OCI-LY1 (cell line): ENCODE measurements around the gene S100A11.

Source experiments
- H2AFZ ChIP-seq: fragments of 200-600 bp; sonication (generic), shearing (Covaris generic); 2 replicates; pipeline ENCODE4 v1.6.0; 2014; ENCODE audit warnings: antibody characterized with exemption, mild to moderate bottlenecking, low read length
- H3F3A ChIP-seq: fragments of 200-600 bp; sonication (generic), shearing (Covaris generic); 2 replicates; pipeline ENCODE4 v1.6.0; 2014; ENCODE audit warnings: mild to moderate bottlenecking, antibody characterized with exemption, low read length, moderate library complexity; ENCODE audit not compliant: insufficient read depth
- H3K27ac ChIP-seq: fragments of 200-600 bp; sonication (generic); 2 replicates; pipeline ENCODE4 v1.5.1; 2014; ENCODE audit warnings: low read length, mixed run types, mild to moderate bottlenecking, low read depth; ENCODE audit not compliant: poor library complexity, severe bottlenecking
- H3K27me3 ChIP-seq: fragments of 200-600 bp; sonication (generic); 2 replicates; pipeline ENCODE4 v1.6.0; 2014; ENCODE audit warnings: antibody characterized with exemption, mild to moderate bottlenecking, low read length, moderate library complexity; ENCODE audit not compliant: insufficient read depth
- H3K36me3 ChIP-seq: fragments of 200-600 bp; sonication (generic); 2 replicates; pipeline ENCODE4 v1.6.1; 2014; ENCODE audit warnings: mild to moderate bottlenecking, antibody characterized with exemption, low read length, moderate library complexity, mixed read lengths; ENCODE audit not compliant: insufficient read depth
- H3K4me1 ChIP-seq: fragments of 200-600 bp; sonication (generic); 2 replicates; pipeline ENCODE4 v1.5.1; 2014; ENCODE audit warnings: mild to moderate bottlenecking, low read length, moderate library complexity; ENCODE audit not compliant: insufficient read depth, severe bottlenecking
- H3K4me2 ChIP-seq: fragments of 200-600 bp; sonication (generic), shearing (Covaris generic); 2 replicates; pipeline ENCODE4 v1.6.1; 2014; ENCODE audit warnings: low read length
- H3K4me3 ChIP-seq: fragments of 200-600 bp; sonication (generic); 2 replicates; pipeline ENCODE4 v1.5.1; 2014; ENCODE audit warnings: low read length, low read depth, mild to moderate bottlenecking, mixed read lengths; ENCODE audit not compliant: poor library complexity, severe bottlenecking
- H3K79me2 ChIP-seq: fragments of 200-600 bp; shearing (Covaris generic); 2 replicates; pipeline ENCODE4 v1.6.1; 2016; ENCODE audit warnings: mixed run types, low read length, mixed read lengths; ENCODE audit not compliant: insufficient read depth
- H3K9ac ChIP-seq: fragments of 200-600 bp; sonication (generic), shearing (Covaris generic); 2 replicates; pipeline ENCODE4 v1.6.1; 2014; ENCODE audit warnings: mild to moderate bottlenecking, low read length, mixed read lengths
- H3K9me2 ChIP-seq: fragments of 200-600 bp; sonication (generic), shearing (Covaris generic); 2 replicates; pipeline ENCODE4 v1.6.1; 2014; ENCODE audit warnings: low read depth, mild to moderate bottlenecking, low read length, mixed read lengths
- H3K9me3 ChIP-seq: fragments of 200-600 bp; shearing (Covaris generic); 2 replicates; pipeline ENCODE4 v1.6.1; 2014; ENCODE audit warnings: low read length, mixed read lengths
- H4K20me1 ChIP-seq: fragments of 200-600 bp; sonication (generic), shearing (Covaris generic); 2 replicates; pipeline ENCODE4 v1.6.0; 2016; ENCODE audit warnings: mild to moderate bottlenecking, low read length; ENCODE audit not compliant: insufficient read depth
- CTCF ChIP-seq: fragments of 200-600 bp; sonication (generic), shearing (Covaris generic); IDR thresholded peaks from 2 replicates; pipeline ENCODE4 v1.5.1; 2017; ENCODE audit warnings: mild to moderate bottlenecking, antibody characterized with exemption, low read length, moderate library complexity, mixed read lengths
- EZH2 ChIP-seq: fragments of 200-600 bp; sonication (generic), shearing (Covaris generic); IDR thresholded peaks from 2 replicates; pipeline ENCODE4 v1.8.0; 2017; ENCODE audit warnings: borderline replicate concordance, mixed run types, mild to moderate bottlenecking, antibody characterized with exemption, low read length, moderate library complexity, mixed read lengths

Gene S100A11

DNA sequence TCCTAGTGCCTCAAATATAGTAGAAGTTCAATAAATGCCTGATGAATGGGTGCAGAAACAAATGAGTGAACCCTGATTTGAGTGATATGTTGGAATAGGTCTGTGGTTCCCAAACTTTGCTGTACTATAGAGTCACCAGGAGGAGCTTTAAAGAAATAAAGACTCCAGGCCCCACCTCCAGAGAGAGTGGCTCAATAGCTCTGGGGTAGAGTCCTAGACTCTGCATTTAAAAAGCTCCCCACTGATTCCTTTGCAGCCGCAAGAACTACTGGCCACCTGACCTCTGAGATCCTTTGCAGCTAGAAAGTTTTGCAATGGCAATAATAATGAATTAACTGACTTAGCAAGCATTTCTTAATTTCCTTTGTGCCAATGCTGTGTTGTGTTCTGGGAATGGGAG, 31.1 kb upstream of the S100A11 start:
- no peak overlapping the region for H3K4me2 ChIP-seq
- no peaks in the 10 kb centered on the region for H3K9me2 ChIP-seq
- no peaks in the 10 kb centered on the region for H3K79me2 ChIP-seq
- no peak overlapping the region for H2AFZ ChIP-seq
- H4K20me1 ChIP-seq, result no peaks in the 10 kb centered on the region
- H3K4me1 ChIP-seq, result no peaks in the 10 kb centered on the region
- H3K9ac ChIP-seq, result no peak overlapping the region
- H3F3A ChIP-seq, result no peaks in the 10 kb centered on the region
- H3K27me3 ChIP-seq, result peaks cover 4% of the 10 kb centered on the region; the same call in 1 of the 2 replicates
- no peaks in the 10 kb centered on the region for H3K9me3 ChIP-seq
- no peak overlapping the region for H3K4me3 ChIP-seq
- TF ChIP-seq EZH2 (no peak), CTCF (no peak)
- H3K27ac ChIP-seq, result no peak overlapping the region
- no peaks in the 10 kb centered on the region for H3K36me3 ChIP-seq

GRCh38 chr1:152067150-152067549, 30.3 kb upstream of the S100A11 start:
- Histone ChIP-seq H3K27ac (no peak overlapping the region), H4K20me1 (no peaks in the 10 kb centered on the region), H3K36me3 (no peaks in the 10 kb centered on the region), H3K4me3 (no peak overlapping the region), H3K27me3 (peaks cover 1% of the 10 kb centered on the region; the same call in 1 of the 2 replicates), H3K9me2 (no peaks in the 10 kb centered on the region), H3F3A (no peaks in the 10 kb centered on the region), H2AFZ (no peak overlapping the region), H3K4me2 (no peak overlapping the region), H3K9me3 (no peaks in the 10 kb centered on the region), H3K4me1 (no peaks in the 10 kb centered on the region), H3K79me2 (no peaks in the 10 kb centered on the region), H3K9ac (no peak overlapping the region)
- TF ChIP-seq EZH2, result no peak
- no peak for TF ChIP-seq CTCF

DNA sequence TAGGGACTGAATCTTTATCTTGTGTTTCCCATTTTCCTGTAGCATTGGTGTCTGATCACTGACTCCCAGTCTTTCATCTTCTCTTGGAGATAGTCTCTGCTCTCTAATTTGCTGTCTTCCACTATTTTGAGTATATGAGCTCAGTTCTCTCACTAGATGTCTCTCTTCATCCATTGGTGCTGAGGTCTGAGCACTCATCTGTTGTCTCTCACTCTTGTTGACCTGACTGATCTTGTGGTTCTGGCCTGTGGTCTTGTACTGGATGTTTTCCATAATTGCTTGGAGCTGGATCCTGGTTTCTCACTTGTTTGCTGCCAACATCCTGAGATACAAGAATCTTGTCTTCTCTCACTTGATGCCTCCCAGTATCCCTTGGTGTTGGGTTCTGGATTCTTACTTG, 25.1 kb upstream of the S100A11 start:
- H3K9ac ChIP-seq, result no peak overlapping the region
- no peak overlapping the region for H2AFZ ChIP-seq
- H3K4me3 ChIP-seq, result no peak overlapping the region
- no peaks in the 10 kb centered on the region for H4K20me1 ChIP-seq
- no peak overlapping the region for H3K27ac ChIP-seq
- H3K4me2 ChIP-seq, result no peak overlapping the region
- TF ChIP-seq EZH2, result no peak
- no peak for TF ChIP-seq CTCF
- H3K27me3 ChIP-seq, result 0 out of 2 replicates have a peak, but pooled peaks cover 3% of the 10 kb centered on the region
- no peaks in the 10 kb centered on the region for H3K36me3 ChIP-seq
- no peaks in the 10 kb centered on the region for H3K9me2 ChIP-seq
- no peaks in the 10 kb centered on the region for H3K4me1 ChIP-seq
- no peaks in the 10 kb centered on the region for H3K79me2 ChIP-seq
- H3K9me3 ChIP-seq, result no peaks in the 10 kb centered on the region
- no peaks in the 10 kb centered on the region for H3F3A ChIP-seq
